HL-60 (cell line): Measurements from ENCODE around the gene MORC3.
"Not testable (repeated sequence)": the region's sequence is repeated elsewhere in the genome, so short reads cannot be mapped to it uniquely, and the experiment has no call there.

ENCODE experiments used
- DNase-seq, 2 experiments: peaks; one replicate each; pipeline ENCODE4 v3.0.0-alpha.2; 2010 to 2020; ENCODE audit warnings: low read depth in 1 of 2, low spot score in 1 of 2
- H3K27ac ChIP-seq: fragments of 250-450 bp; sonication (Bioruptor Pico); replicated peaks from 2 replicates; pipeline ENCODE4 v1.5.1; 2020; ENCODE audit warnings: mild to moderate bottlenecking, moderate library complexity
- H3K27me3 ChIP-seq: fragments of 250-450 bp; sonication (Bioruptor Pico); 2 replicates; pipeline ENCODE4 v1.5.1; 2021; ENCODE audit warnings: mild to moderate bottlenecking, moderate library complexity; ENCODE audit not compliant: insufficient read depth, poor library complexity, severe bottlenecking
- H3K4me3 ChIP-seq: replicated peaks from 2 replicates; pipeline ENCODE4 v1.5.1; 2011; ENCODE audit warnings: mild to moderate bottlenecking, control low read depth, low read length; ENCODE audit not compliant: insufficient read depth
- GABPA ChIP-seq: IDR thresholded peaks from 2 replicates; pipeline ENCODE4 v1.6.1; 2012; ENCODE audit warnings: low read depth
- POLR2AphosphoS5 ChIP-seq: IDR thresholded peaks from 2 replicates; pipeline ENCODE4 v1.6.1; 2012; ENCODE audit warnings: low read depth
- SPI1 ChIP-seq: IDR thresholded peaks from 2 replicates; pipeline ENCODE4 v1.6.1; 2012; ENCODE audit warnings: low read depth, mild to moderate bottlenecking, borderline replicate concordance
- TF ChIP-seq, protein P1 (sequence below): IDR thresholded peaks from one replicate; pipeline ENCODE4 v1.5.1; 2011; ENCODE audit warnings: low read length, control low read depth, inconsistent platforms; ENCODE audit not compliant: insufficient read depth
- TF ChIP-seq, protein P2 (sequence below): IDR thresholded peaks from 2 replicates; pipeline ENCODE4 v1.6.1; 2012; ENCODE audit warnings: low read depth; ENCODE audit not compliant: insufficient replicate concordance

Gene MORC3

DNA sequence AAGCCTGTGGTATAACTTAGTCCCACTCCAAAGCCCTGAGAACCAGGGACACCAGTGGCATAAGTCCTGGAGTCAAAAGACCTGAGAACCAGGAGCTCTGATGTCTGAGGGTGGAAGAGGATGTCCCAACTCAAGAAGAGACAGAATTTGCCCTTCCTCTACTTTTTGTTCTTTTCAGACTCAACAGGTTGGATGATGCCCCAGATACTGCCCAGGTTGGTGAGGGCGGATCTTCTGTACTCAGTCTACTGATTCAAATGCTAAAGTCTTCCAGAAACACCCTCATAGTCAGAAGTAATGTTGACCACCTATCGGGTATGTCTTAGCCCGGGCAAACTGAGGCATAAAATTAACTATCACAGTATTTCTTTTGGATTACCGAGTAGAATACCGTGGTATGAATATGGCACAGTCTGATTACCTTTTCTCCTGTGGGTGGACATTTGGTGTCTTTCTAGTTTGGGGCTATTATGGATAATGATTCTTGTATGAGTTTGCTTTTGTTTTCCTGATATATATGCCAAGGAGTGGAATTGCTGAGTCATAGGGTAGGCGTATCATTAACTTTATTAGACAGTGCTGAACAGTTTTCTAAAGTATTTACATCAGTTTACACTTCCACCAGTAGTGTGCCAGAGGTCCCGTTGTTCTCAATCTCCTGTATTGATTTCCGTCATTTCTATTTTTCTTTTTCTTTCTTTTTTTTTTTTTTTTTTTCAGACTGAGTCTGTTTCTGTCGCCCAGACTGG is 62.0 kb downstream of the MORC3 start:
- H3K27ac ChIP-seq = no peak overlapping the region
- no peak for DNase-seq

DNA sequence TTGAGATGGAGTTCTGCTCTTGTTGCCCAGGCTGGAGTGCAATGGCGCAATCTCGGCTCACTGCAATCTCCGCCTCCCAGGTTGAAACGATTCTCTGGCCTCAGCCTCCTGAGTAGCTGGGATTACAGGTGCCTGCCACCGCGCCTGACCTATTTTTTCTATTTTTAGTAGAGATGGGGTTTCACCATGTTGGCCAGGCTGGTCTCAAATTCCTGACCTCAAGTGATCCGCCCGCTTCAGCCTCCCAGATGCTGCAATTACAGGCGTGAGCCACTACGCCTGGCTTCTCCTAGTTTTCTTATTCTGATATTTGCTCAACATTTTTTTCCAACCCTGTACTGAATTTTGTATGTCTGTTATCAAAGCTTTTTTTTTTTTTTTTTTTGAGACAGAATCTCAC is 62.7 kb downstream of the MORC3 start:
- H3K4me3 ChIP-seq, H3K27me3 ChIP-seq, DNase-seq, H3K27ac ChIP-seq: not testable (repeated sequence)

More for the DNA sequence above, 62.0 kb downstream of the MORC3 start:
- Histone ChIP-seq H3K27me3 (no peaks in the 10 kb centered on the region), H3K4me3 (no peak overlapping the region)
- TF ChIP-seq, protein P1, sequence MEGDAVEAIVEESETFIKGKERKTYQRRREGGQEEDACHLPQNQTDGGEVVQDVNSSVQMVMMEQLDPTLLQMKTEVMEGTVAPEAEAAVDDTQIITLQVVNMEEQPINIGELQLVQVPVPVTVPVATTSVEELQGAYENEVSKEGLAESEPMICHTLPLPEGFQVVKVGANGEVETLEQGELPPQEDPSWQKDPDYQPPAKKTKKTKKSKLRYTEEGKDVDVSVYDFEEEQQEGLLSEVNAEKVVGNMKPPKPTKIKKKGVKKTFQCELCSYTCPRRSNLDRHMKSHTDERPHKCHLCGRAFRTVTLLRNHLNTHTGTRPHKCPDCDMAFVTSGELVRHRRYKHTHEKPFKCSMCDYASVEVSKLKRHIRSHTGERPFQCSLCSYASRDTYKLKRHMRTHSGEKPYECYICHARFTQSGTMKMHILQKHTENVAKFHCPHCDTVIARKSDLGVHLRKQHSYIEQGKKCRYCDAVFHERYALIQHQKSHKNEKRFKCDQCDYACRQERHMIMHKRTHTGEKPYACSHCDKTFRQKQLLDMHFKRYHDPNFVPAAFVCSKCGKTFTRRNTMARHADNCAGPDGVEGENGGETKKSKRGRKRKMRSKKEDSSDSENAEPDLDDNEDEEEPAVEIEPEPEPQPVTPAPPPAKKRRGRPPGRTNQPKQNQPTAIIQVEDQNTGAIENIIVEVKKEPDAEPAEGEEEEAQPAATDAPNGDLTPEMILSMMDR = no peak
- TF ChIP-seq GABPA (no peak), SPI1 (no peak), POLR2AphosphoS5 (no peak)
- TF ChIP-seq, protein P2, sequence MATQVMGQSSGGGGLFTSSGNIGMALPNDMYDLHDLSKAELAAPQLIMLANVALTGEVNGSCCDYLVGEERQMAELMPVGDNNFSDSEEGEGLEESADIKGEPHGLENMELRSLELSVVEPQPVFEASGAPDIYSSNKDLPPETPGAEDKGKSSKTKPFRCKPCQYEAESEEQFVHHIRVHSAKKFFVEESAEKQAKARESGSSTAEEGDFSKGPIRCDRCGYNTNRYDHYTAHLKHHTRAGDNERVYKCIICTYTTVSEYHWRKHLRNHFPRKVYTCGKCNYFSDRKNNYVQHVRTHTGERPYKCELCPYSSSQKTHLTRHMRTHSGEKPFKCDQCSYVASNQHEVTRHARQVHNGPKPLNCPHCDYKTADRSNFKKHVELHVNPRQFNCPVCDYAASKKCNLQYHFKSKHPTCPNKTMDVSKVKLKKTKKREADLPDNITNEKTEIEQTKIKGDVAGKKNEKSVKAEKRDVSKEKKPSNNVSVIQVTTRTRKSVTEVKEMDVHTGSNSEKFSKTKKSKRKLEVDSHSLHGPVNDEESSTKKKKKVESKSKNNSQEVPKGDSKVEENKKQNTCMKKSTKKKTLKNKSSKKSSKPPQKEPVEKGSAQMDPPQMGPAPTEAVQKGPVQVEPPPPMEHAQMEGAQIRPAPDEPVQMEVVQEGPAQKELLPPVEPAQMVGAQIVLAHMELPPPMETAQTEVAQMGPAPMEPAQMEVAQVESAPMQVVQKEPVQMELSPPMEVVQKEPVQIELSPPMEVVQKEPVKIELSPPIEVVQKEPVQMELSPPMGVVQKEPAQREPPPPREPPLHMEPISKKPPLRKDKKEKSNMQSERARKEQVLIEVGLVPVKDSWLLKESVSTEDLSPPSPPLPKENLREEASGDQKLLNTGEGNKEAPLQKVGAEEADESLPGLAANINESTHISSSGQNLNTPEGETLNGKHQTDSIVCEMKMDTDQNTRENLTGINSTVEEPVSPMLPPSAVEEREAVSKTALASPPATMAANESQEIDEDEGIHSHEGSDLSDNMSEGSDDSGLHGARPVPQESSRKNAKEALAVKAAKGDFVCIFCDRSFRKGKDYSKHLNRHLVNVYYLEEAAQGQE = no peak

DNA sequence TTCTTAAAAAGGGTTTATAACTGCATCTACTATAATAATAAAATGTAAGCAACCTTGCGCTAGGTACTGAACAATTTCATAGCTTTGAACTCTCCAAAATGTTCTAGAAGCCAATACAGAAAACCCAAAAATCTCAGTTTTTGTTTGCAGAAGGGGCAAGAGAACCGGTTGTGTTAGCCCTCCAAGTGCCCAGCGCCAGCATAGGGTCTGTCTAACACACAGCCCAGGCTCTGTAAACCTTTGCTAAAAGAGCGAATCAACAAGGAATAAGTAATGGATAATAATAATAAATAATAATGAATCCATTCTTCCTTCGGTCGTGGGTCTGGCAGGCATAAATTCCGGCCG is 64.9 kb downstream of the MORC3 start:
- H3K27me3 ChIP-seq = no peaks in the 10 kb centered on the region
- no peak overlapping the region for H3K27ac ChIP-seq
- TF ChIP-seq, protein P2 = no peak
- no peak for TF ChIP-seq GABPA
- no peak for TF ChIP-seq POLR2AphosphoS5
- TF ChIP-seq SPI1 = no peak
- TF ChIP-seq, protein P1 = no peak
- H3K4me3 ChIP-seq = no peak overlapping the region
- no peak for DNase-seq

DNA sequence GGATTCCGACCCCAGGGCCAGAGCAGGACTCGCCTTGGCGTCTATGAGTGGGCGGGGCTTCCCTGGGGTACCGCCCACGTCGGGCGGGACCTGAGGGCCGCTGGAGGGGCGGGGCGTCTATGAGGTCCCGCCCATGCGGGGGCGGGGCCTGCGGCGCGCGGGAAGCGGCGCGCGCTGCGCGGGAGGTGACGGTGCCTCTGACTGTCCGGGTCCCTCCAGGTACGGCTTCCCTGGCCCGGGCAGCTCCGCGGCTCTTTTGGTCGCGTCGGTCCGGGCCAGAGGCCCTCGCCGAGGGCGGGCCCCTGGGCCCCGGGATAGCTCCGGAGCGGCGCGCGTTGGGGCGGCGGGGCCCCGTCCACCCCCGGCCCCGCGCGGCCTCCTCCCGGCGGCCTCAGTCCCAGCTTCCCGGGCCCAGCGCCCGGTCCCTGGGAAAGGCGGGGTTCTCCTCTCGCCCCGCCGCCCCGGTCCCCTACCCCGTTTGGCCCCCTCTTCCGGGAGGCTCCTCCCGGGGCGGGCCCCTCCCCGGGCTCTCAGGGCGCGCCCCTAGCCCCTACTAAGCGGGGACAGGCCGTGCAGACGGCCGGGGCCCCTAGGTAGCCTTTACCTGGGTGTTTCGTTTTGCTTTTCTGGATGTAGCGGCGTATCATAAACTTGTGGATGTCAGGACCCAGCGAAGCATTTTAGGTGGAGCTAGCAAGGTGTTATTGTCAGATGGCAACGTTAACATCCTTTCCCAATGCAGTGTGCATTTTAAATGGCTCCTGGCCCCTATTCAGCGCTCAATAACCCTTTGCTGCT is 65.4 kb downstream of the MORC3 start, which contains the start of gene CHAF1B:
TSS of gene CHAF1B (plus strand) at position 160 of the 798 bp plus-strand sequence. CDS start 745 bp downstream, outside the sequence.
- peak within 1 kb of the TSS; percentile 61 for H3K27ac ChIP-seq
- peak; percentile 59 to 62 for DNase-seq

More for the DNA sequence above, 65.4 kb downstream of the MORC3 start, which contains the start of gene CHAF1B:
- TF ChIP-seq SPI1 (no peak), POLR2AphosphoS5 (peak; percentile 61)
- no peaks in the 10 kb centered on the region for H3K27me3 ChIP-seq
- H3K4me3 ChIP-seq = peak within 1 kb of the TSS; percentile 73
